Tibial artery (tissue), 4 donors: ENCODE data around the gene OR8H2.
"Not testable (repeated sequence)": the region's sequence is repeated elsewhere in the genome, so short reads cannot be mapped to it uniquely, and the experiment has no call there.

Source experiments
- DNase-seq, 2 donors: peaks; one replicate each; pipeline ENCODE4 v3.0.0-alpha.2; 2019
- H3K27ac ChIP-seq, 2 donors: fragments of 200-600 bp; sonication (generic) in 1 of 2; 1 replicate in 1 of 2; 2 replicates in 1 of 2; pipeline ENCODE4 v1.5.1; 2018 to 2019; ENCODE audit warnings: mild to moderate bottlenecking in 1 of 2
- H3K27me3 ChIP-seq, 2 donors: fragments of 200-600 bp; sonication (generic) in 1 of 2; one replicate each; pipeline versions ENCODE4 v1.5.1 to v1.6.0; 2016 to 2019
- H3K36me3 ChIP-seq, 3 donors: fragments of 200-600 bp; sonication (generic) in 2 of 3; one replicate each; pipeline ENCODE4 v1.5.1; 2016 to 2019; ENCODE audit warnings: mild to moderate bottlenecking in 2 of 3
- H3K4me1 ChIP-seq, 4 donors: fragments of 200-600 bp; sonication (generic) in 2 of 4; 1 replicate in 3 of 4; 2 replicates in 1 of 4; pipeline ENCODE4 v1.5.1; 2016 to 2019
- H3K4me3 ChIP-seq, 2 donors: fragments of 200-600 bp; sonication (generic) in 1 of 2; 1 replicate in 1 of 2; 2 replicates in 1 of 2; pipeline ENCODE4 v1.5.1; 2018 to 2019; ENCODE audit warnings: mild to moderate bottlenecking in 2 of 2
- H3K9me3 ChIP-seq, 3 donors: fragments of 200-600 bp; sonication (generic) in 1 of 3; one replicate each; pipeline ENCODE4 v1.5.1; 2016 to 2019
- CTCF ChIP-seq, 2 experiments: fragments of 200-600 bp in 1 of 2; fragments of 450-650 bp in 1 of 2; IDR thresholded peaks; one replicate each; pipeline ENCODE4 v1.5.1; 2017 to 2019; ENCODE audit warnings: antibody characterized with exemption in 2 of 2, mild to moderate bottlenecking in 1 of 2, moderate library complexity in 1 of 2
- intact Hi-C: fragments of 100-400 bp; cut with DNase I; formaldehyde crosslinking; loops from one replicate; pipeline ENCODE4 v1.15.0; 2023; ENCODE audit warnings: low total_unique reads

Gene OR8H2, protein sequence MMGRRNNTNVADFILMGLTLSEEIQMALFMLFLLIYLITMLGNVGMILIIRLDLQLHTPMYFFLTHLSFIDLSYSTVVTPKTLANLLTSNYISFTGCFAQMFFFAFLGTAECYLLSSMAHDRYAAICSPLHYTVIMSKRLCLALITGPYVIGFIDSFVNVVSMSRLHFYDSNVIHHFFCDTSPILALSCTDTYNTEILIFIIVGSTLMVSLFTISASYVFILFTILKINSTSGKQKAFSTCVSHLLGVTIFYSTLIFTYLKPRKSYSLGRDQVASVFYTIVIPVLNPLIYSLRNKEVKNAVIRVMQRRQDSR

DNA sequence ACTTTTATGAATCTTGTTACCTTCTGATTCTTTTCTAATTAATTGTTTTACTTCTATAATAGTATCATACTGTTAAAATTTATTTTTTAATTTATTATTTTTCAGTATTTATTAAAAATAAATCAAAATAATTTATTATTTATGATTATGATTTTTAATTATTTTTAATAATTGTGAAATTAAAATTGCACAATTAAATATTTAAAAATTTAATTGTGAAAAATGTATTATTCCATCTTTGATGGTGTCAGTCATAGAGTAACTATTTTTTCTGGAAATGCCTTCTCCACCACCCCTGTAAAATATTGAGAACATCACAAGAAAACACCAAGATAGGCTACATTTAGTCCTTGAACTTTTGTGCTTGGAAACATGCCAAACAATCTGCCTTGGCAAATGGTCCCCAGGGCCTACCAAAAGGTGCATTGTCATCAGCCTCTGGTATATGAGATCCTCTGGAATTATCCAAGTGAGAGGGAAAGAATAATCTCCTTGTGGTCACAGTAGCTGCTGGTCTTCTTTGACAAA lies at the start of gene OR8H2:
TSS of gene OR8H2 (plus strand) at position 478 of the 528 bp plus-strand sequence. CDS start 1,356 bp downstream, outside the sequence.
- Histone ChIP-seq H3K36me3 (no peaks in the 10 kb centered on the region), H3K27ac (no peak within 1 kb of the TSS), H3K27me3 (no peaks in the 10 kb centered on the region), H3K4me3 (no peak within 1 kb of the TSS), H3K4me1 (no peaks in the 10 kb centered on the region), H3K9me3 (no peaks in the 10 kb centered on the region)
- intact Hi-C loops: no loop called here
- no peak for DNase-seq
- no peak for TF ChIP-seq CTCF (IDR thresholded peaks at IDR 0.05)

DNA sequence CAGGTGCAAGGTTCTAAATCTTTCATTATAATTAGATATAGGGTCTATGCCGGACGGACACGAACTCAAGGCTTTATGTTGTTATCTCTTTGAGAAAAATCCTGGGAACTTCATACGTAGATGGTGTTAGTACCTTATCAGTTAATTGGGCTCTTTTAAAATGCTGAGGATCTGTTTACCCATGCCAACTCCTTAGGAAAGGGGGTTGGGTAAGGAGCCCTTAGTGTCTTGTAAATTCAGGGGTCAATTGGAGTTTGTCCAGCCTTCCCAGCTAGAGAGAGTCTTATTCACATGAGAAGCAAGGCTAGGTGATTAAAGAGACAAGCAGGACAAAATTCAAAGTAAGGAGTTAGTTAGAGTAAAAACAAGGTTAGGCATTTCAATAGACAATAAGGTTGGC lies 47.1 kb upstream of the OR8H2 start:
- DNase-seq, H3K4me3 ChIP-seq, H3K27me3 ChIP-seq, intact Hi-C loops, H3K9me3 ChIP-seq, H3K27ac ChIP-seq, H3K36me3 ChIP-seq, H3K4me1 ChIP-seq: not testable (repeated sequence)

GRCh38 chr11:56057661-56058237 lies 45.7 kb upstream of the OR8H2 start:
- H3K27ac ChIP-seq, intact Hi-C loops: not testable (repeated sequence)

GRCh38 chr11:56058260-56058780 lies 45.2 kb upstream of the OR8H2 start:
- DNase-seq, intact Hi-C loops, H3K27me3 ChIP-seq, H3K9me3 ChIP-seq, H3K4me1 ChIP-seq, H3K4me3 ChIP-seq, H3K36me3 ChIP-seq, H3K27ac ChIP-seq: not testable (repeated sequence)

More at GRCh38 chr11:56057661-56058237, 45.7 kb upstream of the OR8H2 start:
- not testable (repeated sequence) for H3K36me3 ChIP-seq, H3K4me3 ChIP-seq, H3K4me1 ChIP-seq, H3K9me3 ChIP-seq, DNase-seq, H3K27me3 ChIP-seq

DNA sequence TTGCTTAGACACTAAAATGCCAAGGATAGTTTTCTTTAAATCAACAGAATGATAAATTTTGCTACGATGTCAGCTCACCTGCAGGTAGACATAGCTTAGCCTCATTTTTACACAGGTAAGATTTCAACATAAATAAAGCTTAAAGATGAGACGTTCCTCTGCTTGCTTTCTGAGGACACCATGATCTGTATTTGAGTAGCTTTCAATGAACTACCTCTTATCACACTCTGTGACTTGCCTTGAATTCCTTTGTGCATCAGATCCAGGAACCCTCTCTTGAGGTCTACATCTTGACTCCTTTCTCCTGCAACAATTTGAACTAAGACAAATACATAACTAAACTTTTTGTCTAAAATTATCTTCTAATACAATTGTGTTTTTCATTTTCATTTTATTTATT lies 36.5 kb upstream of the OR8H2 start:
- Histone ChIP-seq H3K27ac (no peak overlapping the region), H3K27me3 (no peaks in the 10 kb centered on the region), H3K4me3 (no peak overlapping the region), H3K9me3 (no peaks in the 10 kb centered on the region), H3K36me3 (no peaks in the 10 kb centered on the region), H3K4me1 (no peaks in the 10 kb centered on the region)
- DNase-seq: no peak
- TF ChIP-seq CTCF (IDR thresholded peaks at IDR 0.05): no peak
- intact Hi-C loops: no loop called here

DNA sequence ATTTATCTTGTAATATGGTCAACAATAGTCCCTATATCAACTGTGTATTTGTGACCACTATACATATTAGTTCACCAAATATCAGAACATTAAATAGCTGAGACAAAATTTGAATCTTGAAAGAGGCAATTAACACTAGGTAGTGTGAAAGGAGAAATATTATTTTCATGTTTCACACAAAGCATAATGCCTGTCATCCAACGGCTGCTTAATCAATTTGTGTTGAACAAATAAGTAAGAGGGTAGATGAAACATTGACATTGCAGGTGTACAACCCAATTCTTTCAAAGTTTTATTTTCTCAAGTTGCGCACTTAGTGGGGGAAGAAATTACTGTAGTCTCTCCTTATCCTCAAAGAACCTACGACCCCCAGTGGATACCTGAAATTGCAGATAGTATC lies 13.8 kb upstream of the OR8H2 start:
- H3K9me3 ChIP-seq: no peaks in the 10 kb centered on the region
- H3K36me3 ChIP-seq: no peaks in the 10 kb centered on the region
- TF ChIP-seq CTCF (IDR thresholded peaks at IDR 0.05): no peak
- no peak for DNase-seq
- H3K4me1 ChIP-seq: no peaks in the 10 kb centered on the region
- intact Hi-C loops: no loop called here
- H3K27me3 ChIP-seq: no peaks in the 10 kb centered on the region
- no peak overlapping the region for H3K27ac ChIP-seq
- no peak overlapping the region for H3K4me3 ChIP-seq

- no peak for TF ChIP-seq CTCF (IDR thresholded peaks at IDR 0.05)
- H3K9me3 ChIP-seq: no peaks in the 10 kb centered on the region
- H3K36me3 ChIP-seq: no peaks in the 10 kb centered on the region
- no peak within 1 kb of the TSS for H3K4me3 ChIP-seq
- H3K4me1 ChIP-seq: no peaks in the 10 kb centered on the region
- DNase-seq: no peak
- H3K27me3 ChIP-seq: no peaks in the 10 kb centered on the region
- intact Hi-C loops: no loop called here
- H3K27ac ChIP-seq: no peak within 1 kb of the TSS
These were observed 10.5 kb upstream of the OR8H2 start, which contains the start of gene OR8I2 for GRCh38 chr11:56093008-56093407. Gene OR8I2 (plus strand): TSS chr11:56093308. CDS start chr11:56093308, 0 bp downstream.
